WTC11 (cell line): ENCODE results near the gene B3GNT8.

Experiments
- NR2C2 ChIP-seq: sonication (generic); formaldehyde crosslinking; IDR thresholded peaks from 2 replicates; pipeline ENCODE4 v1.8.0; 2022; ENCODE audit warnings: mild to moderate bottlenecking, missing genetic modification reagents
- TP53 ChIP-seq: sonication (generic); formaldehyde crosslinking; IDR thresholded peaks from 2 replicates; pipeline ENCODE4 v1.8.1; 2023; ENCODE audit warnings: mild to moderate bottlenecking, missing genetic modification reagents
- TF ChIP-seq, protein P1 (sequence below): fragments of 250-450 bp; sonication (Bioruptor Pico); IDR thresholded peaks from 2 replicates; pipeline ENCODE4 v2.1.2; 2022; ENCODE audit warnings: mild to moderate bottlenecking, moderate library complexity
- TF ChIP-seq, protein P2 (sequence below): fragments of 200-600 bp; IDR thresholded peaks from 2 replicates; pipeline ENCODE4 v1.8.0; 2022; ENCODE audit warnings: antibody characterized with exemption
- TF ChIP-seq, protein P3 (sequence below): sonication (generic); formaldehyde crosslinking; IDR thresholded peaks from 2 replicates; pipeline ENCODE4 v1.8.1; 2023; ENCODE audit warnings: mild to moderate bottlenecking, missing genetic modification reagents, moderate library complexity
- TF ChIP-seq, protein P4 (sequence below): sonication (generic); formaldehyde crosslinking; IDR thresholded peaks from 2 replicates; pipeline ENCODE4 v1.8.1; 2023; ENCODE audit warnings: mild to moderate bottlenecking, missing genetic modification reagents
- TF ChIP-seq, protein P5 (sequence below): sonication (generic); formaldehyde crosslinking; IDR thresholded peaks from 2 replicates; pipeline ENCODE4 v1.8.0; 2022; ENCODE audit warnings: mild to moderate bottlenecking, missing genetic modification reagents
- TF ChIP-seq, protein P6 (sequence below): sonication (generic); formaldehyde crosslinking; IDR thresholded peaks from 2 replicates; pipeline ENCODE4 v1.8.1; 2022; ENCODE audit warnings: missing genetic modification reagents, borderline replicate concordance

DNA sequence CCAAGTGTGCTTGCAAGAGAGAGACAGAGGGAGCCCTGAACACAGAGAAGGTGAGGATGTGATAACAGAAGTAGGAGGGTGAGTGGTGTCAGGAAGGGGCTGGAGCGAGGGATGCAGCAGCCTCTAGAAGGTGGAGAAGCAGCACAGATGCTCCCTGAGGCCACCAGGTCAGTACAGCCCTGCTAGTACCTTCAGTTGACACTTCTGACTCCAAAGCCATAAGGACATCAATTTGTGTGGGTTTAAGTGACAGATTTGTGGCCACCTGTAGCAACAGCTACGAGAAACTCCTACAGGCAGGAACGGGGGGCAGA lies 22.6 kb upstream of the B3GNT8 start:
- TF ChIP-seq, protein P1, sequence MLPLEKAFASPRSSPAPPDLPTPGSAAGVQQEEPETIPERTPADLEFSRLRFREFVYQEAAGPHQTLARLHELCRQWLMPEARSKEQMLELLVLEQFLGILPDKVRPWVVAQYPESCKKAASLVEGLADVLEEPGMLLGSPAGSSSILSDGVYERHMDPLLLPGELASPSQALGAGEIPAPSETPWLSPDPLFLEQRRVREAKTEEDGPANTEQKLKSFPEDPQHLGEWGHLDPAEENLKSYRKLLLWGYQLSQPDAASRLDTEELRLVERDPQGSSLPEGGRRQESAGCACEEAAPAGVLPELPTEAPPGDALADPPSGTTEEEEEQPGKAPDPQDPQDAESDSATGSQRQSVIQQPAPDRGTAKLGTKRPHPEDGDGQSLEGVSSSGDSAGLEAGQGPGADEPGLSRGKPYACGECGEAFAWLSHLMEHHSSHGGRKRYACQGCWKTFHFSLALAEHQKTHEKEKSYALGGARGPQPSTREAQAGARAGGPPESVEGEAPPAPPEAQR = no peak
- no peak for TF ChIP-seq NR2C2 (CRISPR knock-in tag)
- TF ChIP-seq, protein P2, sequence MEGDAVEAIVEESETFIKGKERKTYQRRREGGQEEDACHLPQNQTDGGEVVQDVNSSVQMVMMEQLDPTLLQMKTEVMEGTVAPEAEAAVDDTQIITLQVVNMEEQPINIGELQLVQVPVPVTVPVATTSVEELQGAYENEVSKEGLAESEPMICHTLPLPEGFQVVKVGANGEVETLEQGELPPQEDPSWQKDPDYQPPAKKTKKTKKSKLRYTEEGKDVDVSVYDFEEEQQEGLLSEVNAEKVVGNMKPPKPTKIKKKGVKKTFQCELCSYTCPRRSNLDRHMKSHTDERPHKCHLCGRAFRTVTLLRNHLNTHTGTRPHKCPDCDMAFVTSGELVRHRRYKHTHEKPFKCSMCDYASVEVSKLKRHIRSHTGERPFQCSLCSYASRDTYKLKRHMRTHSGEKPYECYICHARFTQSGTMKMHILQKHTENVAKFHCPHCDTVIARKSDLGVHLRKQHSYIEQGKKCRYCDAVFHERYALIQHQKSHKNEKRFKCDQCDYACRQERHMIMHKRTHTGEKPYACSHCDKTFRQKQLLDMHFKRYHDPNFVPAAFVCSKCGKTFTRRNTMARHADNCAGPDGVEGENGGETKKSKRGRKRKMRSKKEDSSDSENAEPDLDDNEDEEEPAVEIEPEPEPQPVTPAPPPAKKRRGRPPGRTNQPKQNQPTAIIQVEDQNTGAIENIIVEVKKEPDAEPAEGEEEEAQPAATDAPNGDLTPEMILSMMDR = no peak
- TF ChIP-seq, protein P3, sequence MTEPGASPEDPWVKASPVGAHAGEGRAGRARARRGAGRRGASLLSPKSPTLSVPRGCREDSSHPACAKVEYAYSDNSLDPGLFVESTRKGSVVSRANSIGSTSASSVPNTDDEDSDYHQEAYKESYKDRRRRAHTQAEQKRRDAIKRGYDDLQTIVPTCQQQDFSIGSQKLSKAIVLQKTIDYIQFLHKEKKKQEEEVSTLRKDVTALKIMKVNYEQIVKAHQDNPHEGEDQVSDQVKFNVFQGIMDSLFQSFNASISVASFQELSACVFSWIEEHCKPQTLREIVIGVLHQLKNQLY (CRISPR knock-in tag) = no peak
- TF ChIP-seq, protein P4, sequence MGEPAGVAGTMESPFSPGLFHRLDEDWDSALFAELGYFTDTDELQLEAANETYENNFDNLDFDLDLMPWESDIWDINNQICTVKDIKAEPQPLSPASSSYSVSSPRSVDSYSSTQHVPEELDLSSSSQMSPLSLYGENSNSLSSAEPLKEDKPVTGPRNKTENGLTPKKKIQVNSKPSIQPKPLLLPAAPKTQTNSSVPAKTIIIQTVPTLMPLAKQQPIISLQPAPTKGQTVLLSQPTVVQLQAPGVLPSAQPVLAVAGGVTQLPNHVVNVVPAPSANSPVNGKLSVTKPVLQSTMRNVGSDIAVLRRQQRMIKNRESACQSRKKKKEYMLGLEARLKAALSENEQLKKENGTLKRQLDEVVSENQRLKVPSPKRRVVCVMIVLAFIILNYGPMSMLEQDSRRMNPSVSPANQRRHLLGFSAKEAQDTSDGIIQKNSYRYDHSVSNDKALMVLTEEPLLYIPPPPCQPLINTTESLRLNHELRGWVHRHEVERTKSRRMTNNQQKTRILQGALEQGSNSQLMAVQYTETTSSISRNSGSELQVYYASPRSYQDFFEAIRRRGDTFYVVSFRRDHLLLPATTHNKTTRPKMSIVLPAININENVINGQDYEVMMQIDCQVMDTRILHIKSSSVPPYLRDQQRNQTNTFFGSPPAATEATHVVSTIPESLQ (CRISPR knock-in tag) = no peak
- no peak for TF ChIP-seq TP53 (CRISPR knock-in tag)
- TF ChIP-seq, protein P5, sequence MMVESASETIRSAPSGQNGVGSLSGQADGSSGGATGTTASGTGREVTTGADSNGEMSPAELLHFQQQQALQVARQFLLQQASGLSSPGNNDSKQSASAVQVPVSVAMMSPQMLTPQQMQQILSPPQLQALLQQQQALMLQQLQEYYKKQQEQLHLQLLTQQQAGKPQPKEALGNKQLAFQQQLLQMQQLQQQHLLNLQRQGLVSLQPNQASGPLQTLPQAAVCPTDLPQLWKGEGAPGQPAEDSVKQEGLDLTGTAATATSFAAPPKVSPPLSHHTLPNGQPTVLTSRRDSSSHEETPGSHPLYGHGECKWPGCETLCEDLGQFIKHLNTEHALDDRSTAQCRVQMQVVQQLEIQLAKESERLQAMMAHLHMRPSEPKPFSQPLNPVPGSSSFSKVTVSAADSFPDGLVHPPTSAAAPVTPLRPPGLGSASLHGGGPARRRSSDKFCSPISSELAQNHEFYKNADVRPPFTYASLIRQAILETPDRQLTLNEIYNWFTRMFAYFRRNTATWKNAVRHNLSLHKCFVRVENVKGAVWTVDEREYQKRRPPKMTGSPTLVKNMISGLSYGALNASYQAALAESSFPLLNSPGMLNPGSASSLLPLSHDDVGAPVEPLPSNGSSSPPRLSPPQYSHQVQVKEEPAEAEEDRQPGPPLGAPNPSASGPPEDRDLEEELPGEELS (CRISPR knock-in tag) = no peak
- TF ChIP-seq, protein P6, sequence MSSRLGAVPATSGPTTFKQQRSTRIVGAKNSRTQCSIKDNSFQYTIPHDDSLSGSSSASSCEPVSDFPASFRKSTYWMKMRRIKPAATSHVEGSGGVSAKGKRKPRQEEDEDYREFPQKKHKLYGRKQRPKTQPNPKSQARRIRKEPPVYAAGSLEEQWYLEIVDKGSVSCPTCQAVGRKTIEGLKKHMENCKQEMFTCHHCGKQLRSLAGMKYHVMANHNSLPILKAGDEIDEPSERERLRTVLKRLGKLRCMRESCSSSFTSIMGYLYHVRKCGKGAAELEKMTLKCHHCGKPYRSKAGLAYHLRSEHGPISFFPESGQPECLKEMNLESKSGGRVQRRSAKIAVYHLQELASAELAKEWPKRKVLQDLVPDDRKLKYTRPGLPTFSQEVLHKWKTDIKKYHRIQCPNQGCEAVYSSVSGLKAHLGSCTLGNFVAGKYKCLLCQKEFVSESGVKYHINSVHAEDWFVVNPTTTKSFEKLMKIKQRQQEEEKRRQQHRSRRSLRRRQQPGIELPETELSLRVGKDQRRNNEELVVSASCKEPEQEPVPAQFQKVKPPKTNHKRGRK (CRISPR knock-in tag) = no peak
